ENCODE results near the gene CFD.
"Not testable (repeated sequence)": the region's sequence is repeated elsewhere in the genome, so short reads cannot be mapped to it uniquely, and the experiment has no call there.

The CFD gene

GRCh38 chr19:875265-875879 lies 15.9 kb downstream of the CFD start:
- H3K4me1 ChIP-seq = peaks cover 10% of the 10 kb centered on the region
- no peaks in the 10 kb centered on the region for H3K9me3 ChIP-seq
- peaks cover 12% of the 10 kb centered on the region for H3K36me3 ChIP-seq

DNA sequence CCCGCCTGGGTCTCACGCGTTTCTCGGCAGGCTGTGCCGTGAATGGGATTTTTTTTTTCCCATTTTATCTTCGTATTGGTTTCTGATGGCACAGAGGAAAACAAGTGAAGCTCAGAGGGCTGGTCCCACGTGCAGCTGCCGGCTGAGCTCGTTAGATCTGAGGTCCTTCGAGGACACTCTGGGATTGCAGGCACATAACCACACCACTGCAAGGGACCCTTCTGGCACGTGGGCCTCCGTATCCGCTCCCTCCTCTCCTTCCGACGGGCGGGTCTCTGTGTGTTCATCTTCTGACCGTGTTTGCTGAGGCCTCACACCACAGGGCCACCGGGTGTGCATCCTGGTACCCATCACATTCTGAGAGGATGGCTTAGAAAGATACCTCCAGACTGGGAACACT lies 16.6 kb downstream of the CFD start:
- Histone ChIP-seq H3K4me3 (ENCODE audit: low read depth, low read length) (no peak overlapping the region), H3K36me3 (peaks cover 14% of the 10 kb centered on the region)
- TF ChIP-seq, protein P1, sequence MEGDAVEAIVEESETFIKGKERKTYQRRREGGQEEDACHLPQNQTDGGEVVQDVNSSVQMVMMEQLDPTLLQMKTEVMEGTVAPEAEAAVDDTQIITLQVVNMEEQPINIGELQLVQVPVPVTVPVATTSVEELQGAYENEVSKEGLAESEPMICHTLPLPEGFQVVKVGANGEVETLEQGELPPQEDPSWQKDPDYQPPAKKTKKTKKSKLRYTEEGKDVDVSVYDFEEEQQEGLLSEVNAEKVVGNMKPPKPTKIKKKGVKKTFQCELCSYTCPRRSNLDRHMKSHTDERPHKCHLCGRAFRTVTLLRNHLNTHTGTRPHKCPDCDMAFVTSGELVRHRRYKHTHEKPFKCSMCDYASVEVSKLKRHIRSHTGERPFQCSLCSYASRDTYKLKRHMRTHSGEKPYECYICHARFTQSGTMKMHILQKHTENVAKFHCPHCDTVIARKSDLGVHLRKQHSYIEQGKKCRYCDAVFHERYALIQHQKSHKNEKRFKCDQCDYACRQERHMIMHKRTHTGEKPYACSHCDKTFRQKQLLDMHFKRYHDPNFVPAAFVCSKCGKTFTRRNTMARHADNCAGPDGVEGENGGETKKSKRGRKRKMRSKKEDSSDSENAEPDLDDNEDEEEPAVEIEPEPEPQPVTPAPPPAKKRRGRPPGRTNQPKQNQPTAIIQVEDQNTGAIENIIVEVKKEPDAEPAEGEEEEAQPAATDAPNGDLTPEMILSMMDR (IDR thresholded peaks at IDR 0.05; ENCODE audit: low read depth, low read length) = no peak

More at GRCh38 chr19:875265-875879, 15.9 kb downstream of the CFD start:
- Histone ChIP-seq H3K4me3 (ENCODE audit: low read depth, low read length) (no peak overlapping the region), H3K27me3 (no peaks in the 10 kb centered on the region)
- DNase-seq = no peak
- TF ChIP-seq, protein P1 (IDR thresholded peaks at IDR 0.05; ENCODE audit: low read depth, low read length) = no peak

GRCh38 chr19:876780-877314 lies 17.4 kb downstream of the CFD start:
- Histone ChIP-seq H3K4me1 (peaks cover 5% of the 10 kb centered on the region), H3K9me3 (no peaks in the 10 kb centered on the region), H3K4me3 (ENCODE audit: low read depth, low read length) (no peak overlapping the region), H3K36me3 (peaks cover 22% of the 10 kb centered on the region), H3K27me3 (no peaks in the 10 kb centered on the region)
- DNase-seq = no peak
- TF ChIP-seq, protein P1 (IDR thresholded peaks at IDR 0.05; ENCODE audit: low read depth, low read length) = no peak

More for the DNA sequence above, 16.6 kb downstream of the CFD start:
- H3K27me3 ChIP-seq = no peaks in the 10 kb centered on the region
- H3K4me1 ChIP-seq = peaks cover 8% of the 10 kb centered on the region
- no peak for DNase-seq
- H3K9me3 ChIP-seq = no peaks in the 10 kb centered on the region

GRCh38 chr19:877992-878660 lies 18.7 kb downstream of the CFD start:
- DNase-seq = not testable (repeated sequence)
- H3K36me3 ChIP-seq = peaks cover 28% of the 10 kb centered on the region

GRCh38 chr19:878751-879561 lies 19.5 kb downstream of the CFD start:
- H3K9me3 ChIP-seq; DNase-seq; H3K4me3 ChIP-seq (ENCODE audit: low read depth, low read length); H3K27me3 ChIP-seq; H3K4me1 ChIP-seq: not testable (repeated sequence)
- H3K36me3 ChIP-seq = peaks cover 33% of the 10 kb centered on the region

More at GRCh38 chr19:877992-878660, 18.7 kb downstream of the CFD start:
- H3K9me3 ChIP-seq; H3K4me1 ChIP-seq; H3K27me3 ChIP-seq; H3K4me3 ChIP-seq (ENCODE audit: low read depth, low read length): not testable (repeated sequence)

- H3K27me3 ChIP-seq = no peaks in the 10 kb centered on the region
- TF ChIP-seq, protein P1 (IDR thresholded peaks at IDR 0.05; ENCODE audit: low read depth, low read length) = no peak
- no peak overlapping the region for H3K4me3 ChIP-seq (ENCODE audit: low read depth, low read length)
- H3K36me3 ChIP-seq = peaks cover 33% of the 10 kb centered on the region
- DNase-seq = no peak
- H3K4me1 ChIP-seq = peaks cover 4% of the 10 kb centered on the region; the same call in 1 of the 2 replicates
- H3K9me3 ChIP-seq = no peaks in the 10 kb centered on the region
These were observed 20.4 kb downstream of the CFD start for GRCh38 chr19:879711-880438.

Measured in BE2C (cell line).